ENCODE results near the gene SMIM1.

The SMIM1 gene

DNA sequence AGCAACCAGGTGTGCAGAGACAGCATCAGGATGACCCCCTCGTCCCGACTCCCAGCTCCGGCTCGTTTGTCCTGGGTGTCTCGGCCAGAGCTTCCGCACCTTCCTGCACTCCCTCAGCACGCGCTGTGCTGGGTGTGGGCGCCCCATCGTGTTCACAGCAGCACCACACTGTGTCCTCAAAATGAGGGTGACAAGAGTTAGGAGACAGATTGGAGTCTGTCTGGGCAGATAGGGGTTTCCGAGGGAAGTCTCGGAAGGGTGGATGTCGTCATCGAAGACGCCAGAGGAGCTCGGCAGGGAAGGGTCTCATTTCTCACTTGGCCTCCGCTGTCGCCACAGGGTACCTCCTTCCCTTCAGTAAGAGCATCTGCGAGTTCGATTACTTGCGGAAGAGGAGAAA is 16.2 kb upstream of the SMIM1 start:
- no peak for DNase-seq (ENCODE audit: low spot score)

DNA sequence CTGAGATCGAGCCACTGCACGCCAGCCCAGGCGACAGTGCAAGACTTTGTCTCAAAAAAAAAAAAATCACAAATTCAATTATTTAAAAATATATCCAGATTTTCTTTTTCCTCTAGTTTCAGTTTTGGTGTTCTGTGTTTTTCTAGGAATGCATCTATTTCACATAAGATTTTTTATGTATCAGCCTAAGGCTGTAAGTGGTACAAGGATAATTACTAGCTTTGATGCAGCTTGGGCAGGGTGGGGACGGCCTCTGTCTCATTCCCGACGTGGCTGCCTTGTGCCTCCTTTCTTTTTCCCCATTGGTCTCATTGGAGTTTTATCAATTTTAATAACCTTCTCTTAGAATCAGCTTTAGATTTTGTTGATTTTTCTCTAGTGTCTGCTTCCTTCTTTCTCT is 13.4 kb upstream of the SMIM1 start:
- DNase-seq (ENCODE audit: low spot score) = no peak

DNA sequence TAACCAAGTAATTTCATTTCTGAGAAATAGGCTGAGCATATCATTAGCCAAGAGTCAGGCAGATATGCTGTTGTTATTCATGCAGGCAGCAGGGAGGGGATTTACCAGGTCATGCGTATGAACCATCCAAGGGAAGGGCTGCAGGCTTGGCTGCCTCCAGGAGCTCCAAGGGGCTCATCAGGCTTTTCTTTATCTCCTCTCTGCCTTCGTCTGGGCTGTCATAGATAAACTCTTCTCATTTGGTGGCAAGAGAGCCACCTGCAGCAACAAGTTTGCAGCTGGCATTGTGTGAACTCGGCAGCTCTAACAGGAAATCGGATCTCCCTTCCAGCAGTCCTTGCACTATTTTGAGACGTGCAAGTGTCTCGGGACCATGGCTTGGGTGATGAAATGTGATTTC is 12.8 kb upstream of the SMIM1 start:
- no peak for DNase-seq (ENCODE audit: low spot score)

DNA sequence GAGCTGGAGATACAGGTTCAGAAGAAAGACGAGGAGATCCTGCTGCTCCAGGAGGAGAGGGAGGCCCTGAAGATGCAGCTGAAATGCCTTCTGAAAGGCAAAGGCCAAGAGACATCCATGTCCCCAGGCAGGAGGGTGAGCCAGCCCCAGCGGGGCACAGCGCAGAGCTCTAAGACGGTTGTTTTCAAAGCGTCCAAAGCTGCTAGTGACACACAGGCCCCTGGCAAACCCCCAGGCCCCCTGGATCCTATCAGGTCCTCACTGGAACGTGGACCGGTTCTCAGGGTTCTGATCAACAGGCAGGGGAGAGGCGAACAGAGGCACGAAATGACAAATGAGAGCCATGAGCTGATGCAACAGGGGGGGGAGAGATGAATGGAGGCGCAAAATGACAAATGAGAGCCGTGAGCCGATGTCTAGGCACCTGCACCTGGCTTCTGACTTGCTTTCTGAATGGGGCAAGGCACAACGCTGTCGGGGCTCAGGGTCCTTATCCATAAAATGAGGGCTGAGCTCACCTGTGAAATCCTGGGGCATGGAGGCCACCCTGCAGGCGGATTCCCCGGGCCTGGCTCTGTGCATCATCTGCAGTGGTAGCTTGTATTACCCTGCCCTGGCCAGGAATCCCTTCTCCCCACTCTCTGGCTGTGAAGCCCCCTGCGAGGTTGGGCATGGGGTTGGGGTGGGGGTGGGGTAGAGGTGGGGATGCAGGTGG is 11.1 kb upstream of the SMIM1 start:
- DNase-seq (ENCODE audit: low spot score) = no peak

DNA sequence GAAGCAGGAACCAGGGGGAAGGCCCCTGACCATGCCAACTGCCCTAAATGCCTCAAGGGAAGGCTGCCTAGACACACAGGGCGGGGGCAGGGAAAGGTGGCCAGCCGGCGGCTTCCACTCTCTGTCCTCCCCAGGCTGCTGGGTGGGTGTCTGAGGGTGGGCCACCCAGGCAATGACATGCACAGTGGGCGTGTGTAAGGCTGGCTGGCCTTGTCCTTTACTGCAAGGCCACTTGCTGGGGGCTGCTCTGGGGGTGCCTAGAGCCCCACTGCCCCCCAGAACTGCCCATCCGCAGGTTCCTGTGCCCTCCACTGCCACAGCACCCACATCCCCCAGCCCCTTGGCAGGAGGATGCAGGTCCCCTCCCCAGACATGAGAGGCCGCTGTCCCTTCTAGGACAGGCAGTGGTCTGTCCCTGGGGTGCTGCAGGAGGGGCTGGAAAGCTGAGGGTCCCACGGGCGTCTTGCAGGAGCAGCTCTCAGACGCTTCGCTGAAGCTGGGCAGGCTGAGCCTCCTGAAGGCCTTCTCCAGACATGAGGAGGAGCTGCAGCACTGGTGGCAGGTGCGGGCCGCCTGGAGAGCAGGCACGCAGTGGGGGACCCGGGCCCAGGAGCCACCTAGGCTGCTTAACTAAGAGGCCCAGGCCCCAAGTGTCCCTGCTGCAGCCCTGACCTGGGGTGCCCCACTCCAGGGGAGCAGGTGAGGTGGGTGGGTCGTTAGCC is 10.2 kb upstream of the SMIM1 start:
- DNase-seq (ENCODE audit: low spot score) = no peak

DNA sequence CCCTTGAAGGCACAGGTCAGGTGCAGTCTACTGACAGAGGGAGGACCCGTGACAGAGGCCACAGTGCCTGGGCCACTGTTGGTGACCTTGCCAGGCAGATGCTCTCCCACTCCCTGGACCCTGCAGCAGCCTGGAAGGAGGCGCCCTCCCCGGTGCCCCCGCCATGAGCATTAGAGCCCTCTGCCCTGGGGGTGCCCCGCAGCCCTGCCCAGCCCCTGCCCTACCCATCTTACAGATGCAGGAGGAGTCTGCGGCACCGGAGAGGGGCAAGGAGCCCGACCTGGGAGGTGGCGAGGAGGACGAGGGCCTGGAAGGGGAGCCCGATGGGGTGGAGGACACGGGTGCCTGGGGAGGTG is 9.7 kb upstream of the SMIM1 start:
- DNase-seq (ENCODE audit: low spot score) = no peak

DNA sequence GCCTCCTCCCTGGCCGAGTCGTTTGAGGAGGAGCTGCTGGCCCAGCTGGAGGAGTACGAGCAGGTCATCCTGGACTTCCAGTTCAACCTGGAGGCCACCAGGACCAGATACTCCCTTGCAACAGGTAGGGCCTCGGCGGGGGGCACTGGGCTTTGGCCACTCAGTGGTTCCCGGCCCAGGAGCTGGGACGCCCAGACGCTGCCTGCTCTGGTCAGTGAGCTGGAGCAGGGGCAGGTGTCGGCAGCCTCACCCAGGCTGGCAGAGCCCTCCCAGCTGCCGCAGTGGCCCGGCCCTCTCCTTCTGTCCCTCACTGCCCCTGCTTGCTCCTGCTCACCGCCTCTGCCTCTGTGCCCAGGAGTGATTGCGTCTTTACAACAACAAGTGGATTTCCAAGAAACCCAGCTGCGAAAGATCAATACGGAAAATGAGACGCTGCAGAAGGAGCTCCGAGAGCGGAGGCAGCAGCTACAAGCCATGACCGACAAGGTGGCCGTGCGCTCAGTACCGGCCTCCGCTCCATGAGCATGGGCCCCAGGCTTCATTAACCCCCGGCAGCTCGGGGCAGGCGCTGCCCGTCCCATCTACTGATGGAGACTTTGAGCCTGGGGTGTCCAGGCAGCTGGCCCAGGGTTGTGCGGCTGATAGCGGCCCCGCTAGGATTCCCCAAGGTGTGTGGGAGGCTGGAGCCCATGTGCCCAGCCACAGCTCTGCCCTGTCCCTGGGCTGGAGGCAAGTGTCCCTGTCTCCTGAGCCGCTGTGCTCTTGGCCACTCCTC is 9.0 kb upstream of the SMIM1 start:
- DNase-seq (ENCODE audit: low spot score) = no peak

DNA sequence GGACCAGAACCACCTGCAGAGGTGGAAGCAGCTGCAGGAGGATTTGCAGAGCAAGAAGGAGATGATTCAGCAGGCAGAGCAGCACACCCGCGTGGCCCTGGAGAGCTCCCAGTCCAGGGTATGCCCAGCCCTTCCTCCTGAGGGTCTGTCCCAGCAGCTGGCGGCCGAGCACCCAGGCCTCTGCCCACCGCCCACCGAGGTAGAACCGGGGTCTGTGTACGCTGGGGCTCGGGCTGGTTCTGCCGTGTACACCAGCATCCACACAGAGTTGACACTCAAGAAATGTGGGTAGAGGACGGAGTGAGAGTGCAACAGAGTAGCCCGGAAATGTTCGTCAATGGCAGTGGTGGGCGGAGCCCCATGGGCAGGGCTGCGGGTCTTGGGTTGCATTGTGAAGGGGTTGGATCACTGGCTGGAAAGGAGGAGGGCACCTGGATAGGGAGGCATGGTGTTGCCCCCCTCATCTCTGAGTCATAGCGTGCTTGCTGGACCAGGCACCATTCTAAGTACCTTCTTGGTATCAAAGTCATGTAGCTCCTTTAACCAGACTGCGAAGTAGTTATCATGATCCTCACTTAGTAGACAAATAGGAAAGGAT is 5.1 kb upstream of the SMIM1 start:
- DNase-seq (ENCODE audit: low spot score) = no peak

DNA sequence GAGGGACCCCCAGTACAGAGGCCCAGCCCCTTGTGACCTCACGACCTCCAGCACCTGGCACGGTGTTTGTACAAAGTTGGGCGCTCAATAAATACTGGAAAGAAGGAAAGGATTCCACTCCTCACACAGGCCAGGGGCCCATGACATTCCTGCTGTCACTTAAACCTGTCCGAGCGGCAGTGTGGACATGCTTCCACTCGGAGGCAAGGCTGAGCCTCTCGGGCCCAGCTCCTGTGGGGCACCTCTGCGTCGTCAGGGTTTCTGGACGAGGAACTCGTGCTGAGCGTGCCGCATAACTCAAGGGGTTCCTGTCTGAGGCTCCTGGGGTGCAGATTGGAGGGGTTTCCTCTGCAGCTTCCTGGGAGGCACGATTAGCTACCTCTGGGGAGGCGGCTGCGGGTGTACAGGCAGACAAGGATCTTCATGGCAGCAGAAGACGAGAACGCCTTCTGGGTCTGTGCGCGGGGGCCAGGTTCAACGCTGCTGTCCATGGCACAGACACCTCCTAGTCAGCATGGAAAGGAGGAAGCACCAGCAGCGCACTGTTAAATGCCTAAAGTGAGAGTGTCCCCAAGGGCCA is 3.6 kb upstream of the SMIM1 start:
- no peak for DNase-seq (ENCODE audit: low spot score)

DNA sequence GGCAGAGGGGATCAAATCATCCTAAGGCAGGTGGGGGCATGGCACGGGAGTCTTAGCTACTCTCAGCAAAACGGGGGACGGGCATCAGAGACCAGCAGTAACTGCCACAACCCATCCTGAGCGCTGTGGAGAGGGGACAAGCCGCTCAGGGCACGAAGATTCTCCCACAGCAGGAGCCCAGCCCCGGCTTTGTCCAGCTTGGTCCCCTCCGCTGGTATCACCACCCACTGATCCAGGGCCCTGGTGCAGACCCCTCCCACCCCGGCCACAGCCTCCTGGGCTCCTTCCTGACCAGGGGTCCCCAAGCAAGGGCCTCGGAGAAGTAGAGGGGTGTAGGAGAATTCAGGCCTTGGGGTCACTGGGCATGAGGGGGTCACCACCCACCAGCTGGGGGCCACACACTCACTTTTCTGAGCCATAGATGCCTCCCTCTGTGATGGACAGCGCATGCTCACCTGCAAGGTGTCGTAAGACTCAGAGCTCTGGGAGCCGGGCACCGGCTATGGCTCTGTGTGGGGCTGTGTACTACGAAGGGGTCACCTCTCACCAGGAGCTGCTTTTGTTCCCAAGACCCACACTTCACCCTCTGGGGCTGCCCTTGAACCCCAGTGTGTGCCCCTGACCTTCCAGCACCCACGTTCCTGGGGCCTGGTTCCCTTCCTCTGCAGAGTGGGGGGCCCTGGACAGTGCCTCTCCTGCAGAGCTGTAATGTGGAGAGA is 2.3 kb upstream of the SMIM1 start:
- no peak for DNase-seq (ENCODE audit: low spot score)

DNA sequence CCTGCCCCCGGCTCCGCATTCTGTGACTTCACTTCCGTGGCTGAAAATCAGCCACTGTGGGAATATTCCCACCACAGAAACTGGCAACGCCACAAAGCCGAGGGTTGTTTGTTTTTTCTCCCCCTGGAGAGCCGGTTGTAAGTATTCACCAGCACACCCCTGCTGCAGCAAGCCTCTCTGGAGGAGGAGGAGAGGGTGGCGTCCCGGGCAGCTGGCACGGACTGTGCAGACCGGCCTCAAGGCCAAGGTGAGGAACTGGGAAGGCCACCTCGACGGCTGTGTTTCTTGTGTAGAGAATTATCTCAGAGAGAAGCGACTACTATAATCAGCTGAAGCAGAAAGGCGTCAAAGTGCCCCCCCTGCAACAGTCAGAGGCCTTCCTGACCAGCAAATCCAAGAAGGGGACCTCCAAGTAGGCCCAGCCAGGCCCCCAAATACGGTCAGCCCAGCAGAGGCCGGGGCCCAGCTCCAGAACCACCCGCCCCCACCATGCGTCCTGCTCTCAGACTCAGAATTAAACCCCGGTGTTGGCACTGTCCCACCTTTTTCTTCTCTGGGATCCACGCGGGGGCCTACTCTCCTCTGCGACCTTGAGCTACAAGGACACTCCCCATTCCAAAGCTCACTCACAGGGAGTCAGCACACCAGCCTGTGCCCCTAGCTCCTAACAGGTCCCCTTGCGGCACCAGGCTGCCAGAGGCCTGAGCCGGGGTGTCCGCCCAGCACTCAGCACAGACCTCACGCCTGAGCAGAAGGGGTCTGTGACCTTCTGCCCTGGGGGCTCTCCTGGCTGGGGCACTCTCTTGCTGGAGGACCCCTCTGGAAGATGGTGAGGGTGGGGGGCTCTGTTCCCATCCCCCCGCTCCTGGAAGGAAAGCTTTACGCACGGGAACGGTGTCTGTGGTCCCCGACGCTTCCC is 1.2 kb upstream of the SMIM1 start:
- no peak for DNase-seq (ENCODE audit: low spot score)

DNA sequence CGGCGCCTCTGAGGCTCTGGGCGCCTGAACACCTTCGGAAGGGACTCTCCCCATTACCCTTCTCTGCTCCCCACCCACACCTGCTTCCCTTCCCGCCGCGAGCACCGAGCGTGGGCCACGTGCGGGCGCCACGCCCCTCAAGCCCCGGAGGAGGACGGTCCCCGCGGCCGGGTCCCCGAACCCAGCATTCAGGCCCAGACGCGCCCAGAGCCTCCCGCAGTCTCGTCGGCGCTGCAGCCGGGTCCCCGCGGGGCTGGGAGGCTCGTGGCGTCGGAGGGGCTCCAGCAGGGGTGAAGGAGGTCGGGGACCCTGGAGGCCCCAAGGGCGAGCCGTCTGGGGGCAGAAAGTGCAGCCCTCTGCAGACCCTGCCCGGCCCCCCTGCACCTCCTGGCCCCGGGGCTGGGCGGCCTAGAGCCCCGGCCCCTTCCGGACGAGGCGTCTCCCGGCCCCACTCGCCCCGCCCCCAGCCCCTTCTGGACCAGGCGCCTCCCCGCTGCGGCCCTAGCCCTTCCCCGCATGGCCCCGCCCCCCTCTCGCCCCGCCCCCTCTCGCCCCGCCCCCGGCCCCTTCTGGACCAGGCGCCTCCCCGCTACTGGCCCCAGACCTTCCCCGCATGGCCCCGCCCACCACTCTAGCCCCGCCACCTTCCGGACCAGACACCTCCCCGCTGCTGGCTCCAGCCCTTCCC is 378 bp upstream of the SMIM1 start:
- DNase-seq (ENCODE audit: low spot score) = peak; percentile 97

DNA sequence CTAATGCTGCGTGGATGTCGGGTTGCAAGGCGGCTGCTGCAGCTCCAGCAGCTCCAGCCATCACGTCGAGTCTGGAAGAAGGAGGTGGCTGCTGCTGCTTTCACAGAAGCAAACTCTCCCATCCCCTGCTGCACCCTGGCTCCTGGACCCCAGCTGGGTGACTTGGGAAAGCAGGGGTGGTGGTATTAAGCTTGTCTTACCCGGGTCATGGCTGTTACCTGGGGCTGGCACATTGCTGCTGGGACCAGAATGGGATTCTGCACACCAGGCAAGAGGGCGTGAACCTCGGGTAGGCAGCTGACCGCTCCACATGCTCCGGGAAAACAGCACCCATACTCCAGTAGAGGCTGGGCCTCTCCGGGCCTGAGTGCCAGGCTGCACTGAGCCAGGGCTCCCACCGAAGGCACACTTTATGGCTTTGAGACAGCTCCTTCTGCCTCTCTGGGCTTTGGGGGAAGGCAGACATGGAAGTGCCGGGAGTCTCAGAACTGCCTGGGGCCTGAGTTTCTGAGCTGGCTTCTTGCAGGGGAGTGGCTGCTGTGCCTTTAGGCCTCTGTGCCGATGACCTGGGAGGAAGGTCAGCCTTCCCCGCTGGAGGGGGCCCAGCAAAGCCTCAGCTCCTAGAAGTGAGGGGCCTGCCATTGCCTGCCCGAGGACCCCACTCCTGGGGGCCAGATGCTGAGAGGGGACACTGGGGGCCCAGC is 1.2 kb downstream of the SMIM1 start:
- DNase-seq (ENCODE audit: low spot score) = no peak

DNA sequence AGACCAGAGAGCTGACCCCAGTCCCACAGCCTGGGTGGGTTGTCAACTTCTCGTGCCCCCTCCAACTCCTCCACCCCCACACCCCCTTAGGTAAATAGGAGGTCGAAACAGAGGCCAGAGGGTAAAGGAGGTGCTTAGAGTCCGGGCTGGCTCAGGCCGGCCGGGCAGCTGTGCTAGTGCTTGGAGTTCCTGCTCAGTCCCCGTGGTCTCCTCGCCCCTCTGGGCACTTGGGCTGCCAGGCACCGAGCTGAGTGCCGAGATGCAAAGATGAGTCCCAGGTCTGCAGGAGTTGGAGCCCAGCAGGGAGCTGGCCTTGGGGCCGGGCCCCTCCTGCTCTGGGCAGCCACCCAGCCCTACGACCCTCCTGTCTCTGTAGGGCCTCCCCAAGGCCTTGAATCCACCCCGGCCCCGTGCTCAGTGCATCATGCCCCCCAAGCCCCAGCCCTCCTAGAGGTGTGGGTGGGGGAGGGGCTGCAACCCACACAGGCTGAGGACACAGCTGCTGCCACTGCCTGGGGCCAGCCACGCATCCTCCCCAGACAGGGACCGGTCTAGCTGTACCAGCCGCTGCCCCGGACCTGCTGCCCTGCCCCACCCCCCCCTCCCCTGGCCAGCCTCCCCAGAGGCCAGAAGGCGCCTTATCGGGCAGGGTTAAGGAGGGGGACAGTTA is 1.9 kb downstream of the SMIM1 start:
- DNase-seq (ENCODE audit: low spot score) = no peak

DNA sequence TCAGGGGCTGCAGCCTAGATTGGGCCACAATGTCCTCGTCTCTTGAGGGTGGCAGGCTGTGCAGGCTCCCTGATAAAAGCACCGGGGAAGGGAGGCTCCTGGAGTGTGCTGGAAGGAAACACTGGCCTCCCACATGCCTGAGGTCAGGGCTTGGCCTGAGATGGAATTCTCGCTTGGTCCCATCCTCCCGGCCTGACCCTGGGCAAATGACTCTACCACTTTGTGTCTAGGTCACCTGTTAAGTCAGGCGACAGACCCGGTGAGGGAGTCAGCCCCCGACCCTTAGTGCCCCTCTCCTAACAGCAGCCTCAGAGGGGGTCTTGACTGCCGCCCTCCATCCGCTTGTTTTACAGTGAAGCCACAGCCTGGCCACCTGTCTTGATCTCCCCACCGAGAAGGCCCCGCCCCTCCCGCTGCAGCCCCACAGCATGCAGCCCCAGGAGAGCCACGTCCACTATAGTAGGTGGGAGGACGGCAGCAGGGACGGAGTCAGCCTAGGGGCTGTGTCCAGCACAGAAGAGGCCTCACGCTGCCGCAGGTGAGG is 2.5 kb downstream of the SMIM1 start:
- DNase-seq (ENCODE audit: low spot score) = no peak

DNA sequence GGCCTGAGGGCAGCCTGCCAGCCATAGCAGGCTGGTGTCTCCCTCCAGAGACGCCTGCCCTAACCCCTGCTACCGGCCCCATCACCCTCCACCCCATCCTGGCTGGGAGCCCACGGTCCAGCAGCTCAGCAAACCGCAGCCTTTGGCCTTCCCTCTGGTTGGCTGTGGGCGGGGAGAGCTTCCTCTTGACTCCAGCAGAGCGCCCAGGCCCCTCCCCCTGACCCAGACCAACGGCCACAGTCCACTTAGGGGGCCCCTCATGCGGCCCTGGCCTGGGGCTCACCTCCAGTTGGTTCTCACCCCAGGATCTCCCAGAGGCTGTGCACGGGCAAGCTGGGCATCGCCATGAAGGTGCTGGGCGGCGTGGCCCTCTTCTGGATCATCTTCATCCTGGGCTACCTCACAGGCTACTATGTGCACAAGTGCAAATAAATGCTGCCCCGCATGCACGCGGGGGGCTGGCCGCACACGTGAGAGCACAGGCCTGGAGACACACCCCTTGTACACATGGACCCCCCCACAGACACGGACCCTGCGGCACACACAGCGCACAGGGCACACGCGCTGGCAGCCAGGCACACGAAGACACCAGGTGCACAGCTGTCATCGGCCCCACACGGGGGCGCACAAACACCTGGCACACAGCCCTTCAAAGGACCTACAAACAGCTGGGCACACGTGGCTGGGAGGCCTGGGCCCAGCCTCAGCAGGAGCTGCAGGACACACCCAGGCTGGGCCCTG is 3.1 kb downstream of the SMIM1 start:
- DNase-seq (ENCODE audit: low spot score) = no peak

DNA sequence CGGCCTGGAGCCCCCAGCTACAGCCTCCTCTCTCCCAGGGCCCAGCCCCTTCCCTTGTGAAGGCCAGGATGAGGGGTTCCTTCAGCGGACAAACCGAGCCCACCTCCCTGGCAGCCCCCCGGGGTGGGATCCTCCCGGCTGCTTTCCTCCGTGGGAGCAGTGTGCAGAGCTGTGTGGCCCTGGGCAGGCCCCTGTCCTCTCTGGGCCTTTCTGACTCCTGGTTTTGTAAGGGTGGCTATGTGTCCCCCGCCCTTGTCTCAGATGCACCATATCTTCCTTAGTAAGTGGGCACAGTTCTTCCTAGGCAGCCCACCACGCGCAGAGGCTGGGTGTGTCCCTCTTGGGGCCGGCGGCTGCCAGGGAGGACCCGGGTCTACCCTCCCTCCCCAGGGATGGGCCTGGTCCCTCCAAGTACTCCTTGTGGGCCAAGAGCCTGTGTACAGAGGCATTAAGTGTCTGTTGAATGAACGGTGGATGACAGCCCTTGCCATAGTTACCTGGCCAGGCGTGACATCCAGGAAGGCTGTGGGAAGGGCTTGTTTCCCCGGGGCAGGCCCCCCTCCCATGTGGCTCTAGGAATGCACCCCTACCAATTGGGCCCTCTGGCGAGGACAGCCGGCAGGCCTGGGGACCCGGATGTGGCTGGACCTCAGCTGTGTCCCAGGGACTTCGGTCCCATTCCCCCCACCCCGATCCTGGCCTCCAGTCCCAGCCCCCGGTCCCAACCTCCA is 3.8 kb downstream of the SMIM1 start:
- no peak for DNase-seq (ENCODE audit: low spot score)
